ENCODE measurements around the gene SLIT2.

SLIT2 gene

DNA sequence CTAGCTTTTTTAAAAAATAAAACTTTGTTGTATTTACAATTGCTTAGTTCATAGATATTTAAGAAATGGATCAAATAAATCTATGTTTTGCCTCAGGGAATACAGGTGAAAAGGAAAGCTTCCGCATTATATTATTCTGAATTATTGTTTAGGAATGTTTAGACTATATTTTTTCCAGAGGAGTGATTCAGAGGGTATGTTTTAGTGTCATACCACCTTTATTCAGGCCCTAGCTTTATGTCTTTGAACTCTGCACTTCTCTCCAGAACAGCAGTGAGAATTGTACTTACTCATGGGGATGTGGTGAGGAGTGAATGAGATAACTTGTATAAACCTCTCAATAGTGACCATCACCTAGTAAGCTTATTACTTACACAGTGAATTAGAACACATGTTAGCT lies 14.0 kb downstream of the SLIT2 start:
- DNase-seq (ENCODE audit: low read depth in 2 of 2): no peak

DNA sequence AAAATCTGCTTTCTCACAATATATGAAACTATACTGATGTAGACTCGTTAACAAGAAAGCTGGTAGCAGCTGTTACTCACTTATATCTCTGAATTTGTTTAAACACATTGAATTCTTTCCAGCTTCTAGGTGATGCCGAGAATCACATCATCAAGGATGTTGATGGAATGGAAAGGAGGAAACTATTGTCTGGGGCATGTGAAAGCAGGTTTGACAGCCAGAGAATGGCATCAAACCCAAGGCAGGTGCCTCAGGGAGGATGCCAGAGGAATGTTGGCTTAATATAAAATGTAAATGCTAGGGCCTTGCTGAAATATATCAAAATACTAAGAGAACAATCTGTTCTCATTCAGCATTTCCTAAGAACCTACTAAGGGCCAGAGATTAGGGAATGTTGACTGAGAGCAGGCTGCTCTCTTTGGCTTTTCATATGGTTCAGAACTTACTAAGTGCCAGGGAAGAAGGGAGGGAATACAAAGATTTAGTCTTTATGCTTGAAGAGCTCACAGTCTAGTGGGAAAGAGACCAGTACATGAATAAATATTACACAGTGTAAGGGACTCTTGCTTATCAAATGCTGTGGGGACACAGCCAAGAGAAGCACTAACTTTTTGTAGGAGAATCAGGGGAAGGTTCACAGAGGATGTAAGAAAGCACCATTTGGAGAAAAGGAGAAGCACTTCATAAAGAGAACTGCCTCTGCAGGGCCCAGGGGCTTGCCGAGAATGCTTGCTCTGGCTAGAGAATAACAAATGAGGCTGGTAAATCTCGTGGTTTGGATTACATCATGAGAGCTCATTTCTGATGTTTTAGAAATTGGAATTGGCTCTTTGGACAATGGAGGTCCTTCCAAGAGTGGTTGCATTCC lies 14.7 kb downstream of the SLIT2 start:
- DNase-seq (ENCODE audit: low read depth in 2 of 2): peak; percentile 70 to 72

DNA sequence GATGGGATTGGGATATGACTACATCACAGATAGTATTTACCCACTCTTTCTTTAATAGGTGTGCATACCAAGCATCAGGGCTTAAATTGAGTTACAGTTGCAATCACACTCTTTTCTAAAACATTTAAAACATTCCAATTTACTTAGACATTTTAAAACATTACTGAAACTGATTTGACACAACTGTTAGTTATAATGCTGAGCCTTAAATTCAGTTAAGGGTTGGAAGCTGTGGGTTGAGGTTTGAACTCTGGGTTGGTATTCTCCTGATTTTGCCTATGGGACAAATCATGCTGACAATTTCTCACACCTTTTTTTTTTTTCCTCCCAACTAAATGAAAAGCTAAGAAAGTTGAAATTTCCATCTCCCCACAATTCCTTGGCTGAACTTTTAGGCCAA lies 16.3 kb downstream of the SLIT2 start:
- DNase-seq (ENCODE audit: low read depth in 2 of 2): no peak

DNA sequence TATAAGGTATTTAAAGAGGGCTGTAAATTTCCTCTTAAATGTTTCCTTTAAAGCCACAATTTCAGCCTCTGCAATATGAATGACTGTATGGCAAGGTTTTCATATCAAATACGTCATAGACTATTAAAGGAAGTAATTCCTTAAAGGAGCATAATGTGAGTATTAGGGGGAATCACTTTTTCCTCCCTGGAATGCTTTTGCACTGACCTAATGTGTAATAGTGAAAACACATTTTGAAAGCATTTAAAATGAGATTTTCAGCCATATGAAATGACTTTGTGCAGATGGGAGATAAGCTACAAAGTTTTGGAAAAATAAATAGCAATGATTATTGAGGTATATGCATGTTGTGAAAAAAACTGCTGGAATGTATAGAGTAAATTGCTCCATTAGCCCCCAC lies 17.6 kb downstream of the SLIT2 start:
- no peak for DNase-seq (ENCODE audit: low read depth in 2 of 2)

DNA sequence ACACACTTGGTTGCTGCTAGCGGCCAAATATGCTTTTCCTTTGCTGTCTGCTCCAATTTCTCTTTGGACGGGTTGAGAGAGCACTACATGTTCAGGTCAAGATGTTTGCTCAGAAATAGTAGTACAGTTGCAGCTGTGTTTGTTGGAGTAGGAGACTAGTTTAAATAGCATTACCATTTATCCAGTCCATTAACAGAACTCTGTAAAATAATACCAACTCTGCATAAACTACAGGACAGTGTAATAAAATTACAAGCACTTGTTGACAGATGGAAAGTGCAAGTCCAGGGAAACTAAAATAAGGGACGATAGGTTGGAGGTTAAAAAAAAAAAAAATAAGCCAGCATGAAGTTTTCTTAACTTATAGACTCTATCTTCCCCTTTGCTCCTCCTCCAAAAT lies 20.2 kb downstream of the SLIT2 start:
- no peak for DNase-seq (ENCODE audit: low read depth in 2 of 2)

DNA sequence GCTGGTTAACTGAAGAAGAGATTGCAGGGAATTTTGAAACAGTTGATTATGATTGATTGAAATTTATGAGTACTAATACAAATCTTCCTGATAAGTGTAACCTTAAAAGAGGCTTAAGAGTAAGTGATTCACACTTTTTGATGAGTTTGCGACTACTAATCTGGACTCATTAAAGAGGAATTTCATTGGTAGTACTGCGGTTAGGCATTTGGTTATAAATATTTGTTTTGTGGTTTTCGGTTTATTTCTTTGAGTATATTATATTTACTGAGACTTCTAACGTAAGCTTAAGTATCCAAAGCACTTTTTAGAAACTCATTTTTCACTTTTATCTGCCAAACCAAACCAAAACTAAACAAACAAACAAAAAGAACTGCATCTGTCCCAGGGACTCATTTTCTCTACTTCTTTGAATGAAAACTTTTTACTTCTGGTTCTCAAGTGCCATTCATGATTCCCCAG lies 20.7 kb downstream of the SLIT2 start:
- no peak for DNase-seq (ENCODE audit: low read depth in 2 of 2)

DNA sequence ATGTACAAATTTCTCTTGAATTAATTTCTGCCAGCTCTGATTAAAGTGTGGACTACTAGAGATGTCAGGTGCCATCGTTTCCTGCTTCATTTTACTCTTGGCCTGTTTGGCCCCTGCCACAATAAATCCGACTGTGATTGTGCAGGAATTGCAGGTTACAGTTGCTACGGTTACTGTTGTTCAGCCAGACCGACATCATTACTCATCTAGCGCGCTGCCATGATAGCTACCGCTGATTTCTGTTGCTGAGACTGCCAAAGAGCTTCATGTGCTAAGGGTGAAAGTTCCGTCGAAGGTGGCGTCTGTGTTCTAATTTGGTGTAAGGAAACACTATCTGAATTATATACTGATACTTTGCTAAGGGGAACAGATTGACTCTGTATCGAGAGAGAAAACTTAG lies 22.1 kb downstream of the SLIT2 start:
- DNase-seq (ENCODE audit: low read depth in 2 of 2): no peak

DNA sequence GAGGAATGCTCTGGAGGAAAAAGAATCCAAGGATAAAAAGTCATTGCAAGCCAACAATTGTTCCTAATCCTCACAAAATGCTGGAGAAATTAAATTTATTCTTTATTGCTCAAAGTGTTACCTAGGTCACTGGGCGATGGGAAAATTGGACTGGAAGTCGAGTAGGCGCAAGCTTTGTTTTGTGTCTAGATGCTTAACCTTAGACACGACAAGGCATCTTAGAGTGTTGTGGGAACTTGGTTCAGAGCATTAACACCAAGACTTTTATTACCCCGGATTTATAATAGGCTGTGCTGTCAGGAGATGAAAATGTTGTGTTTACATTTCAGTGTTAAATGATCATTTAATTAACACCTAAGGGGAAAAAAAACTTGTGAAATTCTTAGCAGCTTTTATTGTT lies 25.1 kb downstream of the SLIT2 start:
- DNase-seq (ENCODE audit: low read depth in 2 of 2): no peak

DNA sequence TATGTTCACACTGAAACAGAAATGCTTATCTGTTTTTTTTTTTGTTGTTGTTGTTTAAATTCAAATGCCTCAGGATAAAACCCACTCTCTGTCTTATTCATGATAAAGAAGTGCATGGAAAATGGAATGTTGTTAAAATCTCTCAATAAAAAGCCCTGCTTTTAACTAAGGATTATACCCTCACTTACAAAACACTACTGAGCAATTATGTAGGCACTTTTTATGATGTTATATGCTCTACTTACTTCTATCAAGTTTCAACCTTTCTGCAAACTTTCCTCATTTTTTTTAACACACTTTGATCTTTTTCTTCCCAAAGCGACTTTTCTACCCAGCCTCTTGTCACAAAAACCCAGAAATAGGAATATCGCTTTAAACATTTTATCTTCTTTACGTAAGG lies 26.5 kb downstream of the SLIT2 start:
- DNase-seq (ENCODE audit: low read depth in 2 of 2): no peak

DNA sequence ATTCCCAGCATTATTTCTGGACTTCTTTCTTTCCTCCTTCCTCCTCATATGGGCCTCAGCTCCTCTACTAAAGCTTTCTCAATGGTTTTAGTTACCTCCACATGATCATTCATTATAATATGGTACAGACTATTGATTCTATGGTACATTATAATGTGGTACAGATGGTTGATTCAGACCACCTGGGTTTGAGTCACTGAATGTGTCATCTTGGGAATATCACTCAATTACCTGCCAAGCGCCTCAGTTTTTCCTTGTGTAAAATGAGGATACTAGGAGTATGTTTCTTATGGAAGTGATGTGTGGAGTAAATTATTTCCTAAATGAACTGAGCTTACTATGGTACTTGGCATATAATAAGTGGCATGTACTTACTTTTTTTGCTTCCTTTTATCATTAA lies 27.7 kb downstream of the SLIT2 start:
- no peak for DNase-seq (ENCODE audit: low read depth in 2 of 2)

DNA sequence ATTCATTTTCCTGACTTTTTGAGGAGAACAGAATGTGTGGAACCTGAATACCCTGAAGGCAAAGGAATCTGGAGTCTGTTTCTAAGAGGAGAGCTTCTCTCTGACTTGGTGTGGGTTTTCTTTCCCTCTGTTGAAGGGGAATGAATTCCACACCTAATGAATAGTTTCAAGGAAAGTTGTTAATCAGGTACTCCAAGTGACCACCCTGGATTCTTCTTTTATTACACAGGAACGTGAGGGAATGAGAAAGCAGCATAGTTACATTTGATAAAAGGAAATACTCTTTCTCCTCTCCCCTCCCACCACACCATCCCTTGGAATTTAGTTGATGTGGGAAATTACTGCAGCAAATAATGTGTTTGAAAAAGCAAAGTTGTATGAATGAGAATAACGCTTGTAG lies 29.7 kb downstream of the SLIT2 start:
- DNase-seq (ENCODE audit: low read depth in 2 of 2): no peak

DNA sequence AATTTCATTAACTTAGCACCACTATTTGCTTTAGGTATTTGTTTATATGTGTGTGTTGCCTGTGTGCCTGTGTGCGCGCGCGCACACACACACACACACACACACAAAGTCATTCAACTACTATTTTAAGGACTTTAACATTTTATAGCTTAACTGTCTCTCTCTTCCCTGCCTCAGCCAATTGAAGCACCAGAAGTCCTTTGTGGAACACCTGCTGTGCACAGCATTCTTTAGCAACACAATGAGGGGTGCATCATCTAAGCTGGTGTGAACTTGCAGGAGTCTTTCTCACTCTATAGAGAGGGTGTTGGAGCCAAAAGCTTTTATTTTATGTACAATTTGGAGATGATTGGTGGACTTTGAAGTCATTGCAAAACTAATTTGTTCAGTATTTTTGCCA lies 31.3 kb downstream of the SLIT2 start:
- DNase-seq (ENCODE audit: low read depth in 2 of 2): no peak

DNA sequence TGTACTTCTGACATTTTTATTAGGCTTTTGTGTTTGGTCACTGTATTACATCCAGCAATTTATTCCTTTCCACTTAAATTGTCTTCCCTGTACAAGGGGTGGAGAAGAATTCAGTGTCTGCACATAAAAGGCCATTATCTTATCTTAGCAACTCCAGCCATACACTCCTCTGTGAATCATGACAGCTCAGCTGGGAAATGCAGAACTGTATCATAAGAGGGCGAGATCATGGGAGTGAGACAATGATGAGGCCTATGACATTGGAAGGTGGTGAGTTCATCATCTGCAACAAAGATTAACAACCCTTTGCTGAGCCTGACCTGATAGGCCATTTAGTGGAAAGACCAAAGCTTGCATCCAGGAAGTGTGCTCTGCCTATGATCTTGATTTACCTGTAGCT lies 33.3 kb downstream of the SLIT2 start:
- DNase-seq (ENCODE audit: low read depth in 2 of 2): no peak

DNA sequence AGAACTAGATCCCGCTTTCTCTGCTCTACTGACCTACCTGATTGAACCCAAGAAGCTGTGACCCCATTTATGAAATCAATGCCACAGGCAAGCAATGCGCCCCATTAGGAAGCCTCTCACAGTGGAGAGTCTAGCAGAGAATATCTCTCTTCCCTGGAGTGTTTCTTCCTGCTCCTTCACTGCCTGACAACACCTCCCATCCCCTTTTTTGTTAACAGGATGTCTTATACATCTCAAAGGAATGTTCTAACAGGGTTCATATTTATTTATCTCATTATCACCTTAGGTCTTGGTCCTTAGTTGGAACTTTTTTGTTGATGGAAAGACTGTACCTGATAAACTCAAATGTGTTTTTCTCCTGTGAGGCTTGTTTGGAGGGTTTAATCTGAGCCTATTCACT lies 35.5 kb downstream of the SLIT2 start:
- no peak for DNase-seq (ENCODE audit: low read depth in 2 of 2)

DNA sequence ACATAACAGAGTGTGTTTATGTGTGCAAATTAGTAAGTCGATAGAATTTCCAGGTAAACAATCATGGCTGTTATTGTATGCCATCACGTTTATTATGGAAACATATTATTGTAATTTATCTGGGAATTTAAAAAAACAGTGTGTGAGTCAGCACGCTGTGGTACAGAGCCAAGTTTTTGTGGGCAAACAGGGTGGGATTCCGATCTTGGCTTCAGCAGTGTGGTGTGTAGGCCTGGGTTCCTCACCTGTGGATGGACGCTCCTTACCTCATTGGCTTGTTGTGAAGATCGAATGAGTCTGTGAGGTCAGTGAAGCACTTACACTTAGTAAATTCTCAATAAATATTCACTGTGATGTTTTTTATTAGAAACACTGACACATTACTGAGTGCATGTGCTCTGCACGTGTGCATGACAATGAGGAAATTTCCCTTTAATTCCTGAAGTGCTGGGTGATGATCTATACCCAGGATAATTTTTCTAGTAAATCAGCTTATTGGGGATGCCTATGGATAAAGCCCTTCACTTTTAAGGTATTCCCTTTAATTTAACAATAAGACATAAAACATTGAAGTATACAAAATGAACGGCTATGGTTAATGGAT lies 36.4 kb downstream of the SLIT2 start:
- DNase-seq (ENCODE audit: low read depth in 2 of 2): no peak

DNA sequence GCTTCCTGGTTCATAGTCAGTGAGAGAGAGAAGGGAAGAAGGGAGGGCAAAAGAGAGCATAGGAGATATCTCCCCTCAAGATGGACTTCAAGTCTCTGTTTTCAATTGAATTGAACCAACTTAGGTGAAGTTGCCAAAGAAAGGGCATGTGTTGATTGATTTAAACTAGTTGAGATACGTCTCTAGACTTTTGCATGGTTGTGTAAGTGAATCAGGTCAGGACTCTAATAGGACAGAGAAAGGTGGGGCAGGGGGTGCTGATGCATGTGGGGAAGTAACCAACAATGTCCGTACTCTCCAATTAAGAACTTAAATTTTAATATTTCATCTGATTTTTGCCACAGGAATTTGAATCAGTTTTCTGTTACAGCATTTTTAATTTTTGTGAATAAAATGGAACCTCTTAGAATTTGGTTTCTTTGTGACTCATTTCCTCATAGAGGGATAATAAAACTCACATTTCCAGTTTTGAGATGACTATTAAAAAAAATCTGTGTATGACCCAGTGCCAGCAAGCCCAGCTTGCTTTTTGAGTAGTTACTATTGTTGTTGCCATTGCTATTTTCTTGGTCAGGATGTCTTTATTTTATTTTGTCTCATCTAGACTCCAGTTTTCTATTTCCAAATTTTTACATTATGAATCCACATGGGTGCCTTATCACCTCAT lies 37.3 kb downstream of the SLIT2 start:
- no peak for DNase-seq (ENCODE audit: low read depth in 2 of 2)

DNA sequence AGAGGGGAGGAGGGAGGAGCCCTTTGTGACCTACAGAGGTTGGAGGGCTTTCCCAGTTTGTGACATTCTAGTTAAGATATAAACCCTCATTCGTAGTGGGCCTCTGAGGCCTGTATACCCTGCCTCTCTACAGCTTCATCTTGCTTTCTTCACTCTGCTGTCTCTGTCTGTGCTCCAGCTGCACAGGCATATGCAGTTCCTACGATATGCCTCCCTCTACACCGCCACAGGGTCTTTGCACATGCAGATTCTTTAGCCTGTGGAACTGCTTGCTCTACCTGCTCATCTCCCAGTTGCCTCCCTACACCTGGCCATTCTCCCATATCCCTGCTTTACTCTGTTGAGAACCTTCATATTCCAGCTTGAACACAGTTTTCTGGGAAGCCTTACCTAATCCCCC lies 38.1 kb downstream of the SLIT2 start:
- no peak for DNase-seq (ENCODE audit: low read depth in 2 of 2)

DNA sequence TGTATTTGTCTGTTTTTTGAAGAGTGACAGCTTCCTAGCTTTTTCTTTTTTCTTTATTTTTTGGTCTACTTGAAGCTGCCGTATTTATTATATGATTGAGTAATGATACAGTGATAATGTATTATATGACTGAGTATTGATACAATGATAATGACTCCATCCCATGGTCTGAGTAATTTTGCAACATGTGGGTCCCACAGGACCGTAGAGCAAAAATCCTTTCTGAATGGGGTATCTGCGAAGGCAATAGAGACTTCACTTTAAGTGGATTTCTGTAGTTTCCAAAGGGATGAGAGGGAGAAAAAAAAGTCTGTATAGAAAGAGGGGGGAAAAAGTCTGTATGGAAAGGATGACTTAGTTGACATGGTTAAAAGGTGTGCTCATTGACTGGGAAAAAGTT lies 41.0 kb downstream of the SLIT2 start:
- DNase-seq (ENCODE audit: low read depth in 2 of 2): no peak

DNA sequence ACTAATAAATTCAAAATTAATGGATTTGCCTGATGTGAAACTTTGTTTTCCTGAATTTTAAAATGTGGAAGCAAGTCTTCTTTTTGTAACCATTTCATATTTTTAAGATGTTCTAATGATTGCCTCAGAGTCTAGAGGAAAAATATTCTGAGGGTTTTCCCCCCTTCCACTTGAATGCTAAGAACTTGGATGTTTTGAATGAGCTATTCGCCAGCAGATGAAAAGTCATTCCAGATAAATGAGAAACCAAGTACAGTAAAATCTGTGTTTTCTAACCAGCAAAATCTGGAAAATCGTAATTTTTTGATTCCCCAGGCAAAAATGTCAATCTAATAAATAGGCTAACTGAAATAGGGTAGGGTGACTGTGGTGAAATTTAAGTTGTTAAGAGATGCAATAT lies 45.6 kb downstream of the SLIT2 start:
- DNase-seq (ENCODE audit: low read depth in 2 of 2): no peak

DNA sequence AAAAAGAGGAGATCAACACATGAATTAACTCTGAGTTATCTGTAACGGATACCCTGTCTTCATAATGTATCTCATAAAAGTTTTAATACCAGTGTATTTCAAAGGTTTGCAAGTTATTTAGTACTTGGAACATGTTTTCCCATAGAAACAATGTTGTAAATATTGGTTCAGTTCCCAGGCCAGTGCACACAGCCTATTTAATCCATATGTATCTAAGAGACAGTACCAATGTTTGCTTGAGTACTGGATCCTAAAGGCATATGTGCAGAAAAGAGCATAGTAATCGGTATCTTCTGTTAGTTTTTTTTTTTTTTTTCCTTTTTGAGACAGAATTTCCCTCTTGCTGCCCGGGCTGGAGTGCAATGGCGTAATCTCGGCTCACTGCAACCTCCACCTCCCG lies 46.1 kb downstream of the SLIT2 start:
- no peak for DNase-seq (ENCODE audit: low read depth in 2 of 2)

DNA sequence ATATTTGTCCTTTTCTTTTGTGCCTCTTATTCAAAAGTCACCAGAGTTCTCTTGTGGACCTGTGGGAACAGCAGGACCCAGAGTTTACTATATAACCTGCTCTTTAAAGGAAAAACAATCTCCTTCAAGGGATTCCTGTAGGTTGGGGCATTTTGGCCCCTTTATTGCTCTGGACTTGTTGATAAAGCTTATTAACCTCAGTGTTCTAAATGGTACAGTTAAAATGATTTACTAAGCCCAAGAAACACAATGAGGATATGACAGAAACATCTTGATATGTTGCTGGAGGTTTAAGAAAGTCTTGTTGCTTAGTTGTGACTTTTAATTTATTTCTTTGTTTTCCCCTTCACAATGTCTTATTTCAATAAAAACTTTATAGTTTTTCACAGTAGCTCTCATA lies 46.8 kb downstream of the SLIT2 start:
- DNase-seq (ENCODE audit: low read depth in 2 of 2): no peak

DNA sequence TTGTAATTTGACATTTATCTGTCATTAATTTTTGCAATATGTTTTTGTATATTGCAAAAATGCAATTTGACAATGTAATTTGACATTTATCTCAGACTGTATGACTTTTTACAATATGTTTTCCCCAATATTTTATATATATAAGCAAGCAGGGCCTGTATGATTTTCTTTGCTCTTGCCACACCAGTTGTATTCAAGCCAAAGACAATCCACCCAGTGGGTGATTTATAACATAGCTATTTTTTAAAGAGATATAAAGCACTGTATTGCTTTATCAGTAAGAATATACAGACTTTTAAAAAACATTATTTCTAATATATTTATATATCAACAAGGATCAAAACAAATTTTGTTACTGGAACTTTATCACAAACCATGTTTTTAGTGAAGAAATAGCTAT lies 47.3 kb downstream of the SLIT2 start:
- no peak for DNase-seq (ENCODE audit: low read depth in 2 of 2)

DNA sequence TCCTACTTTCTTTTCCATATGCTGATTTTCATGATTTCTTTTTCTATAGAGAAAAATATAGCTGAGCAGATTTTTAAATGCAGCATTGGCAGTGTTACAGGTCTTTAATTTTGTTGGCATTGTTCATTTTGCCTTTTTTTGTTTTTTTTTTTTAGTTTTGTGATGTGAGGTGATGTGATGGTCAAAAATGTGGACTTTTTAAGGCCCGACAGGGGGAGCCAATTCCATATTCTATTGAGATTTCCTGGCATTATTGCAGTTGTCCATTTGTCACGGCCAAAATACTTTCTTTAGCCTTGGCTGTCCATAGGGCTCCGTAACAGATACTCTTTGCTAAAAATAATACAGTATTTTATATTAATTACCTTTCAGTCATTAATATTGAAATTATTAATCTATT lies 47.8 kb downstream of the SLIT2 start:
- no peak for DNase-seq (ENCODE audit: low read depth in 2 of 2)
